ENCODE measurements around the gene HNRNPAB.

DNA sequence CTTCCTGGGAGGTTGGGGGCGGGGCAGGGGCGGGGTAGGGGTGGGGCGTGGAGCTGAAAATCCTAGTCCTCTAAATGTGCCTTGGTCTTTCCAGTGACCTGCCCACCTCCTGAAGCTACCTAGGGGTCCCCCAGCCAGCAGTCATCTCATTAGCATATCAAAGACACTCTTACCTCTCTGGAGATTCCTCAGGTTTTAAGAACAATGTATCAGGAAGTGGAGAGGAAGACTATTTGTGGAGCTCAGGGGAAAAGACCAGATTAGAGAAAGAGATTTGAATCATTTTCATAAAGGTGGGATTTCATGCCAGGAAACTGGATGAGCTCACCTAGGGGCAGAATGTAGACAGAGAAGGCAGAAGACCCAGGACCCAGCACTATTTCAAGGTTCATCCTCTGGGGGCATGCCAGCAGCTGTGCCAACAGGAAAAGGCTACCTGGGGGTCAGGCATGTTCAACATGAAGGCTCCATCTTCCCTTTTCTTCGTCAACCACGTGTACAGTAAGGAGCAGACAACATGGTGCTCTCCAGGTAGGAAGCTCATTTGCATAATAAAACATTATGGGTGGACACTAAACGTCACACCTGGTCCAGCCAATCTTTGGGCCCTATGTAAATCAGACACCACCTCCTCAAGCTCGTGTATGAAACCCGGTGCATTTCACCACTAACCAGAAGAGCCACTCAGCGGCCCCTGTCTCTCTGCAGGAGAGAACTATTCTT, 24.0 kb upstream of the HNRNPAB start:
- TF ChIP-seq, protein P1, sequence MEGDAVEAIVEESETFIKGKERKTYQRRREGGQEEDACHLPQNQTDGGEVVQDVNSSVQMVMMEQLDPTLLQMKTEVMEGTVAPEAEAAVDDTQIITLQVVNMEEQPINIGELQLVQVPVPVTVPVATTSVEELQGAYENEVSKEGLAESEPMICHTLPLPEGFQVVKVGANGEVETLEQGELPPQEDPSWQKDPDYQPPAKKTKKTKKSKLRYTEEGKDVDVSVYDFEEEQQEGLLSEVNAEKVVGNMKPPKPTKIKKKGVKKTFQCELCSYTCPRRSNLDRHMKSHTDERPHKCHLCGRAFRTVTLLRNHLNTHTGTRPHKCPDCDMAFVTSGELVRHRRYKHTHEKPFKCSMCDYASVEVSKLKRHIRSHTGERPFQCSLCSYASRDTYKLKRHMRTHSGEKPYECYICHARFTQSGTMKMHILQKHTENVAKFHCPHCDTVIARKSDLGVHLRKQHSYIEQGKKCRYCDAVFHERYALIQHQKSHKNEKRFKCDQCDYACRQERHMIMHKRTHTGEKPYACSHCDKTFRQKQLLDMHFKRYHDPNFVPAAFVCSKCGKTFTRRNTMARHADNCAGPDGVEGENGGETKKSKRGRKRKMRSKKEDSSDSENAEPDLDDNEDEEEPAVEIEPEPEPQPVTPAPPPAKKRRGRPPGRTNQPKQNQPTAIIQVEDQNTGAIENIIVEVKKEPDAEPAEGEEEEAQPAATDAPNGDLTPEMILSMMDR (IDR thresholded peaks at IDR 0.05; ENCODE audit: extremely low read depth in 1 of 2, insufficient read depth in 1 of 2, low read depth in 1 of 2, low read length in 2 of 2), result no peak
- TF ChIP-seq MYC (IDR thresholded peaks at IDR 0.05; ENCODE audit: low read depth, low read length), result no peak
- TF ChIP-seq POLR2A (IDR thresholded peaks at IDR 0.05; ENCODE audit: low read depth, low read length), result no peak
- no peak for TF ChIP-seq POLR2AphosphoS5 (IDR thresholded peaks at IDR 0.05; ENCODE audit: insufficient read depth, low read depth, low read length)
- TF ChIP-seq EZH2 (IDR thresholded peaks at IDR 0.05; ENCODE audit: borderline replicate concordance, low read depth, low read length, severe bottlenecking), result no peak
- TF ChIP-seq, protein P2, sequence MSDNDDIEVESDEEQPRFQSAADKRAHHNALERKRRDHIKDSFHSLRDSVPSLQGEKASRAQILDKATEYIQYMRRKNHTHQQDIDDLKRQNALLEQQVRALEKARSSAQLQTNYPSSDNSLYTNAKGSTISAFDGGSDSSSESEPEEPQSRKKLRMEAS (IDR thresholded peaks at IDR 0.05; ENCODE audit: insufficient read depth, insufficient read length), result no peak
- TF ChIP-seq FOS (IDR thresholded peaks at IDR 0.05; ENCODE audit: borderline replicate concordance, insufficient read depth, low read length), result no peak
- TF ChIP-seq JUN (IDR thresholded peaks at IDR 0.05; ENCODE audit: borderline replicate concordance, insufficient read depth, insufficient read length, low read depth), result no peak
- no peak for TF ChIP-seq GATA2 (IDR thresholded peaks at IDR 0.05; ENCODE audit: insufficient read depth, insufficient read length, low read depth, low read length)
